IMR-90 (cell line): ENCODE measurements around the gene C15orf61. TPM values are rescaled to one million over a fixed set of nuclear protein-coding genes. Genes with fewer than 3 reads are reported as not detected.

Experiments
- ATAC-seq: fragments of 200-7000 bp; cut with Tn5 transposase; 2 replicates; pipeline ENCODE4 v1.9.1; 2020; ENCODE audit warnings: low read depth, mild to moderate bottlenecking, moderate library complexity
- BruUV-seq: library from RNA; stranded (reverse); fragments of 400-500 nt; replicated peaks from 2 replicates; lab custom pipeline; 2021; lab: Mats Ljungman, UMichigan
- CTCF ChIA-PET: fragments of 300-600 bp; formaldehyde crosslinking; extraction: SDS; loops from one replicate; lab custom pipeline; 2021; ENCODE audit warnings: antibody characterized with exemption; lab: Yijun Ruan, JAX
- POLR2A ChIA-PET: fragments of 300-600 bp; sonication (Branson Sonifier 250); formaldehyde crosslinking; loops from one replicate; lab custom pipeline; 2022; ENCODE audit warnings: antibody characterized with exemption; ENCODE audit not compliant: unreplicated experiment; lab: Charles Lee
- DNase-seq: peaks from one replicate; pipeline ENCODE4 v3.0.0; 2013
- H2AFZ ChIP-seq: replicated peaks from 2 replicates; pipeline ENCODE3; 2013; ENCODE audit warnings: low read length, mild to moderate bottlenecking; ENCODE audit not compliant: poor library complexity
- H2AK5ac ChIP-seq: 2 replicates; pipeline ENCODE4 v1.6.1; 2013; ENCODE audit warnings: low read depth, low read length, inconsistent platforms
- H2AK9ac ChIP-seq: replicated peaks from 2 replicates; pipeline ENCODE3; 2013; ENCODE audit warnings: mild to moderate bottlenecking, low read depth, low read length, moderate library complexity; ENCODE audit not compliant: poor library complexity
- H2BK120ac ChIP-seq: 2 replicates; pipeline ENCODE4 v1.6.1; 2013; ENCODE audit warnings: low read depth, low read length, inconsistent platforms
- H2BK15ac ChIP-seq: 3 replicates; pipeline ENCODE4 v1.6.1; 2013; ENCODE audit warnings: low read depth, low read length, inconsistent platforms
- H2BK20ac ChIP-seq: 2 replicates; pipeline ENCODE4 v1.6.1; 2013; ENCODE audit warnings: low read depth, mild to moderate bottlenecking, inconsistent platforms, low read length, moderate library complexity
- H2BK5ac ChIP-seq: 2 replicates; pipeline ENCODE4 v1.6.1; 2013; ENCODE audit warnings: mild to moderate bottlenecking, low read depth, low read length, inconsistent platforms; ENCODE audit not compliant: poor library complexity, severe bottlenecking
- H3K14ac ChIP-seq: replicated peaks from 2 replicates; pipeline ENCODE4 v1.6.1; 2013; ENCODE audit warnings: low read depth, low read length, inconsistent platforms
- H3K18ac ChIP-seq: 2 replicates; pipeline ENCODE4 v1.6.1; 2013; ENCODE audit warnings: low read depth, low read length, control low read depth
- H3K23ac ChIP-seq: 2 replicates; pipeline ENCODE4 v1.6.1; 2013; ENCODE audit warnings: low read depth, low read length, inconsistent platforms
- H3K27ac ChIP-seq: 2 replicates; pipeline ENCODE4 v1.5.1; 2013; ENCODE audit warnings: mild to moderate bottlenecking, control low read depth, low read length; ENCODE audit not compliant: insufficient read depth
- H3K27me3 ChIP-seq: 2 replicates; pipeline ENCODE4 v1.6.1; 2013; ENCODE audit warnings: low read length; ENCODE audit not compliant: control insufficient read depth, insufficient read depth
- H3K36me3 ChIP-seq: 2 replicates; pipeline ENCODE4 v1.6.1; 2013; ENCODE audit warnings: low read length, mixed read lengths; ENCODE audit not compliant: control insufficient read depth, insufficient read depth
- H3K4ac ChIP-seq: 2 replicates; pipeline ENCODE4 v1.6.1; 2013; ENCODE audit warnings: low read depth, low read length, inconsistent platforms
- H3K4me1 ChIP-seq: 2 replicates; pipeline ENCODE4 v1.6.1; 2013; ENCODE audit warnings: low read length, mixed read lengths; ENCODE audit not compliant: control insufficient read depth, insufficient read depth
- H3K4me2 ChIP-seq: 2 replicates; pipeline ENCODE4 v1.6.1; 2013; ENCODE audit warnings: low read depth, mild to moderate bottlenecking, control low read depth, low read length, moderate library complexity
- H3K4me3 ChIP-seq: 2 replicates; pipeline ENCODE4 v1.5.1; 2013; ENCODE audit warnings: low read depth, mild to moderate bottlenecking, control low read depth, low read length, moderate library complexity; ENCODE audit not compliant: insufficient read depth
- H3K56ac ChIP-seq: 2 replicates; pipeline ENCODE4 v1.6.1; 2013; ENCODE audit warnings: low read length, inconsistent platforms; ENCODE audit not compliant: insufficient read depth; ENCODE audit errors: extremely low read depth
- H3K79me1 ChIP-seq, 2 experiments: 2 replicates each; pipeline ENCODE4 v1.6.1; 2013; ENCODE audit warnings: low read length in 2 of 2, inconsistent platforms in 1 of 2, low read depth in 1 of 2
- H3K9ac ChIP-seq: 2 replicates; pipeline ENCODE4 v1.6.1; 2013; ENCODE audit warnings: low read depth, low read length, control low read depth
- H3K9me1 ChIP-seq: 2 replicates; pipeline ENCODE4 v1.6.1; 2013; ENCODE audit warnings: low read length, inconsistent platforms; ENCODE audit not compliant: insufficient read depth
- H3K9me3 ChIP-seq: 2 replicates; pipeline ENCODE4 v1.6.1; 2013; ENCODE audit warnings: low read length; ENCODE audit not compliant: control insufficient read depth, insufficient read depth
- H4K20me1 ChIP-seq: 2 replicates; pipeline ENCODE4 v1.6.1; 2013; ENCODE audit warnings: low read length, inconsistent platforms; ENCODE audit not compliant: insufficient read depth
- H4K5ac ChIP-seq: 2 replicates; pipeline ENCODE4 v1.6.1; 2013; ENCODE audit warnings: mild to moderate bottlenecking, low read depth, low read length, control low read depth
- H4K8ac ChIP-seq, 2 experiments: 2 replicates each; pipeline ENCODE4 v1.6.1; 2013; ENCODE audit warnings: low read depth in 2 of 2, low read length in 2 of 2, control low read depth in 1 of 2, inconsistent platforms in 1 of 2
- H4K91ac ChIP-seq: 2 replicates; pipeline ENCODE4 v1.6.1; 2013; ENCODE audit warnings: low read depth, low read length, inconsistent platforms; ENCODE audit not compliant: insufficient read depth
- BHLHE40 ChIP-seq: fragments of 150-350 bp; IDR thresholded peaks from 2 replicates; pipeline ENCODE4 v1.6.1; 2016; ENCODE audit warnings: mild to moderate bottlenecking, low read depth, low read length
- CTCF ChIP-seq: conservative IDR thresholded peaks from 2 replicates; pipeline ENCODE4 v1.5.1; 2012; ENCODE audit warnings: mild to moderate bottlenecking, low read depth, low read length, improper control_type of control experiment
- MAZ ChIP-seq: IDR thresholded peaks from 2 replicates; pipeline ENCODE4 v1.6.1; 2012; ENCODE audit warnings: low read depth, mild to moderate bottlenecking, low read length, improper control_type of control experiment, moderate library complexity, borderline replicate concordance
- WGBS, 2 experiments: methylation state at CpG; one replicate each; pipeline versions ENCODE4 v1.1.5 to v1.1.7; 2013; ENCODE audit warnings: missing lambda C conversion rate in 2 of 2; ENCODE audit not compliant: insufficient read length in 1 of 2; ENCODE audit errors: extremely low coverage in 2 of 2; 5-methylcytosine and 5-hydroxymethylcytosine counted together
- dilution Hi-C: fragments of 300-500 bp; cut with HindIII; formaldehyde crosslinking; loops from one replicate; pipeline ENCODE4 v1.14.3; 2018; ENCODE audit warnings: low sequenced_read_pairs; ENCODE audit not compliant: unreplicated experiment
- in situ Hi-C: fragments of 300-500 bp; cut with MboI; formaldehyde crosslinking; loops from 3 replicates; pipeline ENCODE4 v1.14.3; 2019; ENCODE audit warnings: low sequenced_read_pairs, inconsistent platforms, mixed read lengths
- intact Hi-C: fragments of 100-400 bp; cut with micrococcal nuclease; formaldehyde crosslinking; loops from 2 replicates; pipeline ENCODE4 v1.10.0; 2022
- polyA plus RNA-seq, 3 experiments: library from polyadenylated mRNA; depleted of rRNA; stranded (reverse); fragments of >200 nt; gene quantifications; 2 replicates each; pipeline ENCODE4 v1.2.3, GENCODE V29; 2012; ENCODE audit warnings: low replicate concordance in 1 of 3
- total RNA-seq: library from RNA; depleted of rRNA; stranded (reverse); fragments of >200 nt; gene quantifications from 2 replicates; pipeline ENCODE4 v1.2.3, GENCODE V29; 2012

Gene C15orf61
- total and polyA plus RNA-seq, 2 of the 4 experiments (the other 2 are of a cell fraction), result 1.4 to 2.5 TPM

- Histone ChIP-seq H3K9ac (no peak overlapping the region), H3K56ac (no peak overlapping the region), H2BK15ac (no peak overlapping the region), H3K9me3 (no peaks in the 10 kb centered on the region), H2AK9ac (no peak overlapping the region), H3K14ac (no peak overlapping the region), H2BK20ac (no peak overlapping the region), H3K9me1 (no peaks in the 10 kb centered on the region), H3K4me2 (no peak overlapping the region), H4K5ac (no peak overlapping the region), H4K20me1 (no peaks in the 10 kb centered on the region), H4K91ac (no peak overlapping the region), H3K4ac (no peak overlapping the region), H3K27ac (no peak overlapping the region), H3K36me3 (peaks cover 5% of the 10 kb centered on the region), H2BK5ac (no peak overlapping the region), H3K4me1 (no peaks in the 10 kb centered on the region), H3K27me3 (no peaks in the 10 kb centered on the region), H3K79me1 (peaks cover 3 to 7% of the 10 kb centered on the region in 2 experiments), H2AK5ac (no peak overlapping the region), H3K4me3 (no peak overlapping the region), H3K18ac (no peak overlapping the region), H2AFZ (no peak overlapping the region), H3K23ac (no peak overlapping the region), H2BK120ac (no peak overlapping the region), H4K8ac (no peak overlapping the region)
- DNase-seq (no peak), ATAC-seq (no peak)
- no TSS peak for BruUV-seq
- WGBS, 2 experiments, result 86% methylated on average over 1 of the region's 1 CpG; no CpG with 5 or more reads in 1 of the 2 experiments
- TF ChIP-seq MAZ (no peak), BHLHE40 (no peak), CTCF (no peak)
- in situ Hi-C loops (no loop called here), intact Hi-C loops (no loop called here), dilution Hi-C loops (no loop called here)
- POLR2A ChIA-PET, result no interaction called here
- CTCF ChIA-PET, result no interaction called here
Measured at GRCh38 chr15:67559158-67559557, 38.2 kb downstream of the C15orf61 start.
